HCT116 (cell line): Measurements from ENCODE around the gene RARB.

Experiments used
- EZH2 ChIP-seq: fragments of 200-600 bp; sonication (generic); IDR thresholded peaks from 2 replicates; pipeline ENCODE4 v1.6.1; 2017; ENCODE audit warnings: antibody characterized with exemption, mixed run types
- JUND ChIP-seq: IDR thresholded peaks from 2 replicates; pipeline ENCODE4 v1.6.1; 2012
- POLR2A ChIP-seq: IDR thresholded peaks from 2 replicates; pipeline ENCODE4 v1.7.0; 2011; ENCODE audit warnings: borderline replicate concordance; ENCODE audit not compliant: insufficient read depth, insufficient read length; ENCODE audit errors: extremely low read depth
- POLR2AphosphoS5 ChIP-seq: IDR thresholded peaks from 2 replicates; pipeline ENCODE4 v1.6.1; 2011; ENCODE audit warnings: mild to moderate bottlenecking, low read depth, low read length, moderate library complexity
- SIN3A ChIP-seq: IDR thresholded peaks from 2 replicates; pipeline ENCODE4 v1.6.1; 2012; ENCODE audit warnings: low read depth
- TCF7L2 ChIP-seq: IDR thresholded peaks from 2 replicates; pipeline ENCODE4 v1.7.0; 2011; ENCODE audit warnings: borderline replicate concordance, inconsistent platforms; ENCODE audit not compliant: insufficient read depth, insufficient read length; ENCODE audit errors: extremely low read depth
- YY1 ChIP-seq: IDR thresholded peaks from 2 replicates; pipeline ENCODE4 v1.6.1; 2011; ENCODE audit warnings: low read length, low read depth, moderate library complexity, mild to moderate bottlenecking; ENCODE audit not compliant: insufficient replicate concordance; ENCODE audit errors: extremely low read depth
- TF ChIP-seq, protein P1 (sequence below): IDR thresholded peaks from 2 replicates; pipeline ENCODE4 v1.6.1; 2012

DNA sequence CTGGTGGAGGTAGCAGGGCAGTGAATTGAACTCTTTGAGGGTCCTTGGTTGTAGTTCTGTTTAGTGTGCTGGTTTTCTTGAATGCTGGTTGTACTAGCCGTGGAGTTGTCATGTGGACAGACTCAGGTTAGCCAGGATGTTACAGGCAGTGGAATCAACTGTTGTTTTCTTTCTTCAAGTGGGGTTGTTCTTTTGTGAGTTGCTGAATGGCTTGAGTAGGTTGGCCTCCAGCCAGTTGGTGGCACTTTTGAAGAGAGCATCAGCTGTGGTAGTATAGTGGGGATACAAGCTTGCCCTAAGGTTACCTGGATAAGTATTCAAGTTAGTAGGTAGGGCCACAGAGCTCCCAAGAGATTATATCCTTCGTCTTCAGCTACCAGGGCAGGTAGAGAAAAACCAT lies 31.8 kb upstream of the RARB start:
- TF ChIP-seq EZH2, result no peak
- TF ChIP-seq POLR2AphosphoS5, result no peak
- TF ChIP-seq POLR2A, result no peak
- no peak for TF ChIP-seq TCF7L2
- TF ChIP-seq SIN3A, result no peak
- TF ChIP-seq YY1, result no peak
- no peak for TF ChIP-seq JUND
- TF ChIP-seq, protein P1, sequence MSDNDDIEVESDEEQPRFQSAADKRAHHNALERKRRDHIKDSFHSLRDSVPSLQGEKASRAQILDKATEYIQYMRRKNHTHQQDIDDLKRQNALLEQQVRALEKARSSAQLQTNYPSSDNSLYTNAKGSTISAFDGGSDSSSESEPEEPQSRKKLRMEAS, result no peak
